Natural killer cell (primary cell): Measurements from ENCODE around the gene SH2D2A. TPM values are rescaled to one million over a fixed set of nuclear protein-coding genes. Genes with fewer than 3 reads are reported as not detected.

Source experiments
- ATAC-seq, 3 donors: fragments of 150-1000 bp in 2 of 3; fragments of 200-7000 bp in 1 of 3; cut with Tn5 transposase; 1 replicate in 1 of 3; 2 replicates in 2 of 3; pipeline ENCODE4 v1.10.0; 2021; ENCODE audit warnings: mild to moderate bottlenecking in 2 of 3, moderate library complexity in 2 of 3
- DNase-seq, 2 donors: peaks; one replicate each; pipeline versions ENCODE4 v3.0.0 to v3.0.0-alpha.2; 2013 to 2021; ENCODE audit warnings: mixed read lengths in 1 of 2
- H3K27ac ChIP-seq: one replicate; pipeline ENCODE4 v1.5.1; 2013; ENCODE audit warnings: mild to moderate bottlenecking, low read length
- H3K27me3 ChIP-seq: one replicate; pipeline ENCODE4 v1.6.1; 2013; ENCODE audit warnings: low read length; ENCODE audit not compliant: control insufficient read depth, insufficient read depth
- H3K36me3 ChIP-seq: one replicate; pipeline ENCODE4 v1.6.1; 2013; ENCODE audit warnings: low read length; ENCODE audit not compliant: control insufficient read depth, insufficient read depth
- H3K4me1 ChIP-seq: one replicate; pipeline ENCODE4 v1.6.1; 2013; ENCODE audit warnings: low read length; ENCODE audit not compliant: control insufficient read depth, insufficient read depth
- H3K4me3 ChIP-seq: one replicate; pipeline ENCODE4 v1.5.1; 2013; ENCODE audit warnings: low read length
- H3K9me3 ChIP-seq: one replicate; pipeline ENCODE4 v1.6.1; 2013; ENCODE audit warnings: low read length; ENCODE audit not compliant: control insufficient read depth, insufficient read depth
- H3K27ac Mint-ChIP-seq, 2 donors: one replicate each; pipeline ENCODE4 v1.8.0; 2022; ENCODE audit warnings: mild to moderate bottlenecking in 2 of 2, mixed read lengths in 2 of 2, moderate library complexity in 1 of 2
- H3K27me3 Mint-ChIP-seq, 2 donors: one replicate each; pipeline ENCODE4 v1.8.0; 2022; ENCODE audit warnings: low read depth in 2 of 2, mixed read lengths in 2 of 2
- H3K36me3 Mint-ChIP-seq: one replicate; pipeline ENCODE4 v1.8.0; 2022; ENCODE audit warnings: mixed read lengths
- H3K4me1 Mint-ChIP-seq, 2 donors: one replicate each; pipeline ENCODE4 v1.8.0; 2022; ENCODE audit warnings: mixed read lengths in 2 of 2
- H3K4me3 Mint-ChIP-seq: one replicate; pipeline ENCODE4 v1.8.0; 2022; ENCODE audit warnings: mild to moderate bottlenecking, moderate library complexity, mixed read lengths
- H3K9me3 Mint-ChIP-seq, 2 donors: one replicate each; pipeline ENCODE4 v1.8.0; 2022; ENCODE audit warnings: mixed read lengths in 2 of 2
- WGBS: methylation state at CpG from one replicate; pipeline ENCODE4 v1.1.7; 2013; ENCODE audit warnings: missing lambda C conversion rate; ENCODE audit not compliant: insufficient coverage; 5-methylcytosine and 5-hydroxymethylcytosine counted together
- intact Hi-C: fragments of 100-400 bp; cut with micrococcal nuclease; formaldehyde crosslinking; loops from one replicate; pipeline ENCODE4 v1.14.2; 2022
- total RNA-seq, 4 donors: library from RNA; stranded (reverse); fragments of 120-200 nt in 1 of 4; gene quantifications; one replicate each; pipeline versions ENCODE4 v1.2.3 to v1.2.4, GENCODE V29; 2013 to 2022
- TF ChIP-seq, protein P1 (sequence below): fragments of 200-600 bp; IDR thresholded peaks from one replicate; pipeline ENCODE4 v1.8.0; 2022; ENCODE audit warnings: antibody characterized with exemption

SH2D2A gene
- total RNA-seq, 3 donors from 2014 or later (not counting 1 experiment from before 2014, with no cell fraction given) = 155 to 324 (median 312) TPM

DNA sequence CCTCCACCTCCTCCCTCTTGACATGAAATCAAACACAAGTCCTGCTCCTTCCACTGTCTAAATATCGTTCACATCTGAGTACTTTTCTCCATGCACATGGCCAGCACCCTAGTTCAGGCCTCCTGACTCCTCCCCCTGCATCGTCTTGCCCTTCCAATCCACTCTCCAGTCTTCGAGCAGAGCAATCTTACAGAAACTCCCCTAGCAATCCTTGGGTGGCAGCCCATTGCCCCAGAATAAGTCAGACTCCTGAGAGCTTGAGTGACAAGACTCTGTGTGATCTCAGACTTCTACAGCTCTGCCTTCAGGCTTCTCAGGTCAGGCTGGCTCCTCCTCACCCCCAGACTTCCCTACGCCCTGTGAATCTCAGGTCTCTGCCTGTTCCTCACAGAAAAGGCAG lies 5.5 kb downstream of the SH2D2A start:
- Histone ChIP-seq H3K27me3 (no peaks in the 10 kb centered on the region), H3K9me3 (no peaks in the 10 kb centered on the region), H3K4me1 (peaks cover 84% of the 10 kb centered on the region), H3K27ac (no peak overlapping the region), H3K36me3 (peaks cover 56% of the 10 kb centered on the region), H3K4me3 (no peak overlapping the region)
- peaks cover 20% of the 10 kb centered on the region for H3K36me3 Mint-ChIP-seq
- DNase-seq (no peak), ATAC-seq (no peak)
- TF ChIP-seq, protein P1, sequence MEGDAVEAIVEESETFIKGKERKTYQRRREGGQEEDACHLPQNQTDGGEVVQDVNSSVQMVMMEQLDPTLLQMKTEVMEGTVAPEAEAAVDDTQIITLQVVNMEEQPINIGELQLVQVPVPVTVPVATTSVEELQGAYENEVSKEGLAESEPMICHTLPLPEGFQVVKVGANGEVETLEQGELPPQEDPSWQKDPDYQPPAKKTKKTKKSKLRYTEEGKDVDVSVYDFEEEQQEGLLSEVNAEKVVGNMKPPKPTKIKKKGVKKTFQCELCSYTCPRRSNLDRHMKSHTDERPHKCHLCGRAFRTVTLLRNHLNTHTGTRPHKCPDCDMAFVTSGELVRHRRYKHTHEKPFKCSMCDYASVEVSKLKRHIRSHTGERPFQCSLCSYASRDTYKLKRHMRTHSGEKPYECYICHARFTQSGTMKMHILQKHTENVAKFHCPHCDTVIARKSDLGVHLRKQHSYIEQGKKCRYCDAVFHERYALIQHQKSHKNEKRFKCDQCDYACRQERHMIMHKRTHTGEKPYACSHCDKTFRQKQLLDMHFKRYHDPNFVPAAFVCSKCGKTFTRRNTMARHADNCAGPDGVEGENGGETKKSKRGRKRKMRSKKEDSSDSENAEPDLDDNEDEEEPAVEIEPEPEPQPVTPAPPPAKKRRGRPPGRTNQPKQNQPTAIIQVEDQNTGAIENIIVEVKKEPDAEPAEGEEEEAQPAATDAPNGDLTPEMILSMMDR = no peak
- no peaks in the 10 kb centered on the region for H3K27me3 Mint-ChIP-seq
- H3K9me3 Mint-ChIP-seq = no peaks in the 10 kb centered on the region
- intact Hi-C loops = no loop called here
- H3K27ac Mint-ChIP-seq = peak overlapping the region; percentile 98
- 78% methylated on average over 4 of the region's 4 CpGs for WGBS
- H3K4me1 Mint-ChIP-seq = peaks cover 83 to 98% of the 10 kb centered on the region in 2 donors
- peak overlapping the region; percentile 96 for H3K4me3 Mint-ChIP-seq

- Histone ChIP-seq H3K4me1 (peaks cover 72% of the 10 kb centered on the region), H3K27ac (no peak overlapping the region), H3K27me3 (no peaks in the 10 kb centered on the region), H3K4me3 (no peak overlapping the region), H3K9me3 (no peaks in the 10 kb centered on the region), H3K36me3 (peaks cover 62% of the 10 kb centered on the region)
- Mint-ChIP-seq H3K4me1 (peaks cover 75 to 92% of the 10 kb centered on the region in 2 donors), H3K27ac (peak overlapping the region; percentile 94 to 98), H3K4me3 (peak overlapping the region; percentile 28), H3K36me3 (peaks cover 20% of the 10 kb centered on the region), H3K9me3 (no peaks in the 10 kb centered on the region), H3K27me3 (no peaks in the 10 kb centered on the region)
- ATAC-seq (no peak), DNase-seq (no peak)
- intact Hi-C loops = no loop called here
- WGBS = 94% methylated on average over 7 of the region's 7 CpGs
- TF ChIP-seq, protein P1 = no peak
Observed at GRCh38 chr1:156809711-156810366, 6.8 kb downstream of the SH2D2A start.

DNA sequence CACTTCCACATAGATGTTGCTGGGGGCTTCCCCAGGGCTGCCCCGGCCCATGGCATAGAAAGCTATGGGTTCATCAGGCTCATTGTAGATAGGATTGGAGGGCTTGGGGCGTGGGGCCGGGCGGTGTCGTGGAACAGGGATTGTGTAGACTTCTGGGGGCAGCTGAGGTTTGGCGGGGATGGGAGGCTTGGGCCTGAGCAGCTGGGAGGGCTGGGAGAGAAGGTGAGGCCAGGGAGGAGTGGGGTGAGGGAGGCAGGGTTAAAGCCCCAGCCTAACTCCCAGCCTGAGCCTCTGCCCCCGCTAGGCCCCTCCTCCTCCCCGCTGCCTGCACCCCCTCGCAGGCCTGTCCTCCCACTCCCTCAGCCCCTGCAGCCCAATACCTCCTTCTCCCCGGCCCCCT lies 7.4 kb downstream of the SH2D2A start:
- no peaks in the 10 kb centered on the region for H3K27me3 Mint-ChIP-seq

More for the DNA sequence above, 7.4 kb downstream of the SH2D2A start:
- Histone ChIP-seq H3K36me3 (peaks cover 62% of the 10 kb centered on the region), H3K27me3 (no peaks in the 10 kb centered on the region), H3K9me3 (no peaks in the 10 kb centered on the region), H3K4me1 (peaks cover 72% of the 10 kb centered on the region), H3K27ac (no peak overlapping the region), H3K4me3 (no peak overlapping the region)
- intact Hi-C loops = no loop called here
- no peak for ATAC-seq
- Mint-ChIP-seq H3K4me1 (peaks cover 70 to 92% of the 10 kb centered on the region in 2 donors), H3K9me3 (no peaks in the 10 kb centered on the region), H3K4me3 (peak overlapping the region; percentile 85), H3K36me3 (peaks cover 20% of the 10 kb centered on the region), H3K27ac (peak overlapping the region; percentile 94 to 98)
- WGBS = 96% methylated on average over 9 of the region's 10 CpGs
- TF ChIP-seq, protein P1 = no peak
- DNase-seq = no peak
